ENCODE data around the gene CSRP2. TPM values are rescaled to one million over a fixed set of nuclear protein-coding genes. Genes with fewer than 3 reads are reported as not detected.

Gene CSRP2
- total RNA-seq, 1 donor from 2014 or later: 2.8 TPM

DNA sequence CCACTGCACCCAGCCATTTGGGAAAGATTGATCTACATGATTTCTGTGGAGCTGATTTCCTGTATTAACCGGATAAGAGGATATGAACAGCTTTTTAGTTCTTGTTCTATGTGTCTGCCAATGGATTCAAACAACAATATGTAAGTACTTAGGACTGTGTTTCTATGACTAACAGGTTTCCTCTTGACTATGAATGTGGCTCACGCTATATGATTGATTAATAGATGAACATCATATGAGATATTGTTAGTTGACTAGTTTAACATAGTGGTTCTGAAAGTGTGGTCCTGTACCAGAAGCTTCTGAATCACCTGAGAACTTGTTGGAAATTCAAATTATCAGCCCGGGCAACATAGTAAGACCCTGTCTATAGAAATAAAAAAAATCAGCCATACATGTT is 12.8 kb upstream of the CSRP2 start:
- no peak for DNase-seq (ENCODE audit: low read depth, low spot score)

DNA sequence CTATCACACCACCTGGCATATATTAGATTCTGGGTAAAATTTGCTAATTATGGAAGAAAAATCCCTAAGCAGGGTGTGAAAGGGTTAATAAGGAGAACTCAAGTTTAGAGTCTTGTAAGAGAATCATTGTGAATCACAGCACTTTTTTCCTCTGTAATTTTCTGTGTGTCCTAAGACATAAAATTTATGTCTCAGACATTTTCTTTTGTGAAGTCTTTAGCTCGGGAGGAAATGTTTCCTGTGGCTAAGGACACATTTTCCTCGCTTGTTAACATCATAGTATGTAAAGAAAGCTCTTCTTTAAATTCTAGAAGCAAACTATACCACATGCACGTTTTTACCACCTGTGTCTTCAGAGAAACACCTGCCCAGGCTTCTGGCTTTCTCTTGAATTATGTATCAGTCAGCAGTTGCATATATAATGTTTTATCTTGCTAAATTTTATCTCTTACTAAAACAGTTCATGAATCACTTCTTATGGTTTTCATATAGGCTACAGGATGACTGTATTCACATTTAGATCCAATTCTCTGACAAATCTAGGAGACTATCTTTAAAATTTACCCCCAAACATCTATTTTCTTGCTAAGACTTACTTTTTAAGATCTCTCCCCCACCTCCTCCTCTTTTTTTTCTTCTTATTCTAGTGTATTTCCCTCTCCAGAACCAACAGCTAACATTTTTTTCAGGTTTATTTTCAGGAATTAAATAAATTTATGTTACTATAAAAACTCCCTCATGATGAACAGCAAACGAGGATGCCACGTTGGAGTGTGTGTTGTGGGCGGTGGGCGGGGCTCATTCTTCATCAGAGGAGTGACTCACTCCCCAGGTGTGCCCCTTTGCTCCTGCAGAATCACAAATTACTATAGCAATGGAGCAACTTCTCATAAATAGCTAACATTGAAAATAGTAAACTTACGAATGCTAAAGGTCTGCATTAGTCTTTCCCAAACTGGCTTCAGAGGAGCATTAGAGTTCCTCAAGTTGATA is 11.6 kb upstream of the CSRP2 start:
- no peak for DNase-seq (ENCODE audit: low read depth, low spot score)

DNA sequence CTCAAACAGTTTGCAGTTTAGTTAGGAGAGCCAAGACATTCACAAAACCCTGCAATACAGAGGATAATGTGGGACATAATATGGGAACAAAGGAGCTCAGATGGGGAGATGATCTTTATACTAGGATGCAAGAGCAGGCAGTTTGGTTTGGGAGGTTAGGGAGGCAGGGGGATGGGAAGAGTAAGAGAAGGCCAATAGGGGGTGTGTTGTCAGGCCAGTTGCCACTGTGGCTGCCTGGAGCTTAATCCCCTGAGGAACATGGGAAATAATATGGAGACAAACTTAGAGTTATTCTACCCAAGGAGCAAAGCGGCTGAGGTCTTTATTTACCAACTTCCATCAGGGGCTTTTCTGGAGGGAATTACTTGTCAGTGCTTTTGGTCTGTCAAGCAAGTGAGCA is 10.0 kb upstream of the CSRP2 start:
- no peak for DNase-seq (ENCODE audit: low read depth, low spot score)

DNA sequence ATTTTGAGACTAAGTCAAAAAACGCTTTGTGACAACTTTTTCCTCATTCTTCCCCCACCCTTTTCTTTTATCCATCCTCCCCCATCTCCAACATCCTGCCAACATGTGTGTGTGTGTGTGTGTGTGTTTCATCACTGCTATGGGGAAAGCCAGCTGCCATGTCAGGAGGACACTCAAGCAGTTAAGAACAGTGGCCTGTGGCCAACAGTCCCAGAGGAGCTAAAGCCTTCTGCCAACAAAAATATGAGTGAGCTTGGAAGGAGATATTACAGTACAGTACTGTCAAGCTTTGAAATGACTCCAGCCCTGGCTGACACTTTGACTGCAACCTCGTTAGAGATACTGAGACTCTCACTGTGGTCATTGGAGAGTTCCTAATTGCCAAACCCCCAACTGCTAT is 5.0 kb upstream of the CSRP2 start:
- no peak for DNase-seq (ENCODE audit: low read depth, low spot score)

DNA sequence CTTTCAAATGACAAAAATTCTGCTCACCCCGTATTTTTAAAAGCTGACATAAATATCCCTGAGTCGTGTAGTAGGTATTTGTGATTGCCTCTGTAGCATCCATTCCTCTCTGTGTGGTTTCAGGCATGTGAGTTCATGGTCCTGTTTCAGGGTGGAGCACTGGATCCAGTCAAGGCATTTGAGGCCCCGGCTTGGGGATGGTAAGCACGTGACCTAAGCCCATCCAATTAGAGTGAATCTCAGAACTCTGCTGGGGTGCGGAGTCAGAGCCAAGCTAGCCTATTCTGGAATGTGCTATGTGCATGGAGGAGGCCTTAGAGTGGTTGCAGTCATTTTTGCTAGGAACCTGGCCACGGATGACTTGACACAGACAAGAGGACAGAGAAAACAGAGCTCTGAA is 4.3 kb upstream of the CSRP2 start:
- no peak for DNase-seq (ENCODE audit: low read depth, low spot score)

DNA sequence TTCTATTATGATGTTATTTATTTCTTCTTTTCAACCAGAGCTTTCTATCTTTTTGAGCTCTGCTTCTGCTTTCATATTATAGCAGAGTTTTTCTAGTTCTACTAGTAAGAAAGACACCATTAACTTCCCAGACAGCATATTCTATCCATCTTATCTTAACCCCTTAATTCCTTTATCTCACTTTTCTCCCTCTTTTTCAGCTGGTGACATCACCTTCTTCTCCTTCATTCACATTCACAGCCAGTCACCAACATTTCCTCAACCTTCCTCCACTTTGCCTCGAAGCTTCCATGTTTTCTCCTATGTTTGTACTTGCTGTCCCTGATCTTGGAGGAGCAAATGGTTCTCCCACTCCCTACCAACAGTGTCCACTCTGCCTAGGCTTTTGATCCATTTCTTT is 3.5 kb upstream of the CSRP2 start:
- no peak for DNase-seq (ENCODE audit: low read depth, low spot score)

DNA sequence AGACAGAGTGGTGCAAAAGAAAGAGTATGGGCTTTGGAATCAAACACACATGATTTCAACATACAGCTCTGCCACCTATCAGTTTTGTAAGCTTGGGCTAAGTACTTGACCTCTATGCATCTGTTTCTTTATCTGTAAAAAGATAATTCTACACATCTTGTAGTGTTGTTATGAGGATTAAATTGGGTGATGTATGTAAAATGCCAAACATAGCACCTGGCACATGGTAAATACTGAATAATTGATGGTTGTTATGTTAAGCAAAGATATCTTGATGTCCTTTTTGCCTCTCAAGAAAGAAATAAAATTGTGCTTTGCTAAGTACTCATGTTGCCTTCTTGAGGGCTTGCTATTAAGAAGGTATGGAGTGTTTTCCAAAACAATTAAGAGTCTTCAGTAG is 2.3 kb upstream of the CSRP2 start:
- no peak for DNase-seq (ENCODE audit: low read depth, low spot score)

DNA sequence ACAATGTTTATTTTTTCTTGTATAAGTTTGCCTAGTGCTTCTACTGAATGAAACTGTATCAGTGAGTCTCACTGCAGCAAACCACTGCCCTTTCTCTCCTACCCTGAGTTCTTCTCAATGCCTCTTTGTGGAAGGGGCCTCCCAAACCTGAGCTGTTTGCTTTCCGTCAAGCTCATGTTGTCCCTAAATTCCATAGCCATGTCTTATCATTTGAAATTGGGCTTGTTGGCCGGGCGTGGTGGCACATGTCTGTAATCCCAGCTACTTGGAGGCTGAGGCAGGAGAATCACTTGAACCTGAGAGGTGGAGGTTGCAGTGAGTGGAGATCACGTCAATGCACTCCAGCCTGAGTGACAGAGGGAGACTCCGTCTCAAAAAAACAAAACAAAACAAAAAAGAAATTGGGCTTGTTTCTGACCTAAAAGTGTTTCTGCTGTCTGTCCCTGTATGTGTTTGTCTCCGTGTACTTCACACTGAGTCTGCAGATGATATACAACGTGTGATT is 1.8 kb upstream of the CSRP2 start:
- no peak for DNase-seq (ENCODE audit: low read depth, low spot score)

DNA sequence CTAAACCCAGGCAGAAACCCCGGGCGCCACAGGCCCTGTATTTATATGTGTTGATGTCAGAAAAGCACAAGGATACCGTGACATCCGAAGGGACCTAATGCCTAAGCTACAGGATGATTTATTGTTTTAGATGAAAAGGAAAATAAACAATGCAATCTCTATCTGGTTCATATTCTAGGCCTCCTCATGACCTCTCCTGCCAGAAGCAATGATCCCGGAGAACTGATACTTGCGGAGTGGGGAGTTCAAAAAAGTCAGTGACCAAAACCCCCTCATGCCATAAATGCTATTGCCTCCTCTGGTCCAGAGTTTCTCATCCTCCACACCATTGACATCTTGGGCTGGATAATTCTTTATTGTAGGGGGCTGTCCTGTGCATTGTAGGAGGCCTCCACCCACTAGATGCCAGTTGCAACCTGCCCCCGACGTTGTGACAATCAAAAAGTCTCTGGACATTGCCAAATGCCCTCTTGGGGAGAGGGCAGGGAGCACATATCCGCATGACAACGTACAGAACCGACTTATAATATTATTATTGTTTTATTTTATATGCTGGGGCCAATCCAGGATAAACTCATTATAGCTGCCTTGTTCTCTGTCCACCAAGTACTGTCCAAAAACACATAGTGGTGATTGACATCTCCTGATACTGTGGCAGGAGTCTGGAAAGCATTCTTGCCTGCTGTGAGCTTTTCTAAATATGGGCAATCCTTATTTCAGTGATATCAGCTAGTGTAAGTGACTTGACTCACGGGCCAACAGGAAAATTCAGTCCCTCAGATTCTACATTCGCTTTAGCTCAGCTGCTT is 1.1 kb upstream of the CSRP2 start:
- DNase-seq (ENCODE audit: low read depth, low spot score): no peak

DNA sequence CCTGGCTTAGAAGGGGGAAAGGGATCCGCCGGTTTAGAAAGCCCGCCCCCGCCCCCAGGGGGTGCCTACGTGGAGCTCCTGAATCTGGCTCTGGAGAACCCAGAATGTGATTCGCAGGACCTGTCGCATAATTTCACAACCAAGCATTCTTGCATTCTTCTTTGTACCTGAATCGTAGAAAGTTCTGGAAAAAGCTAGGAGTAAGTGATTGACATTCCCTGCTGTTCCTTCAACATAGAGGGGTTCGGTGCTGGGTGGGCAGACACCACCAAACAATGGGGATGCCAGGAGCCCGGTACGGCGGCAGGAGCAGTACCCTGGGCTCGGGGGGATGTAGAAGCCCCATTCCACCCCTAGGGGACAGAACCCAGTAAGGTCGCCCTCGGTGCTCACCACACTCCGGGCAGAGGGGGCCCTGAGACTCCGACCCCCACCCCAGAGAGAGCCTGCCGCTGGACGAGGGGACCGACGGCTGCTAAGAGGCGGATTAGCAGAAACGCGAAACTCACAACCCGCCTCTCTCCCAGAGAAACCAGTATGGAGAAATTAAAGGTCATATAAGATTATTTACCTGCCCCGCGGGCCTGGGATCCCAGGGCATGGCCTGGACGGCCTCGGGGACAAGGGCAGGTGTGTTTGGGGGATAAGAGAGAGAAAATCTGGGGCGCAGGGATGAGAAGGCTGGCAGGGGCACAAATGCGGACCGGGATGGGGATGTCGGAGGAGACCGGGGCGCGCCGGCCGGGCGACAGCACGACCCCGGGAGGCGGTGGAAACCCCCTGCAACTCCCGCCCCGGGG is 520 bp downstream of the CSRP2 start:
- DNase-seq (ENCODE audit: low read depth, low spot score): no peak

DNA sequence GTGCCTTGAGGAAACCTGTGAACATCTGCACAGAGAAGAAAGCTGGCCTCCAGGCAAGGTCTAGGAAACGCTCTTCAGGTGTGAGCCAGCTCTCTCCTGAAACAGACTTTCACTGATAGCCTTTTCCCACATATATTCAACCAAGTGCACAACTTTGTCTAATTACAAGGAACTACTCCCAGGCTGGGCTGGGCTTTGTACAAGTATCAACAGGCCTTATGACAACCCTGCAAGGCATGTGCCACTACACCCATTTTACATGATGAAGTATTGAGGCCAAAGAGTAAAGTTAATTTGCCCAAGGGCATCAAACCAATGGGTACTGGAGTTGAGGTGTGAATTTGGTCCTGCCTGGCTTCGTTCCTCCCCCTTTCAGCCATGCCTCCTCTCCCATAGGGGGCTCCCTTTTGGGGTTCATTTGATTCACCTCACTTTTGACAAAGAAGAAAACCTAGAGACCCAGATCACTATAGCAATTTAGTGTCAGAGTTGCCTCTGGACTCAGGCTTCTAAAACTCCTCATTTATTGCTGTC is 2.1 kb downstream of the CSRP2 start:
- DNase-seq (ENCODE audit: low read depth, low spot score): no peak

DNA sequence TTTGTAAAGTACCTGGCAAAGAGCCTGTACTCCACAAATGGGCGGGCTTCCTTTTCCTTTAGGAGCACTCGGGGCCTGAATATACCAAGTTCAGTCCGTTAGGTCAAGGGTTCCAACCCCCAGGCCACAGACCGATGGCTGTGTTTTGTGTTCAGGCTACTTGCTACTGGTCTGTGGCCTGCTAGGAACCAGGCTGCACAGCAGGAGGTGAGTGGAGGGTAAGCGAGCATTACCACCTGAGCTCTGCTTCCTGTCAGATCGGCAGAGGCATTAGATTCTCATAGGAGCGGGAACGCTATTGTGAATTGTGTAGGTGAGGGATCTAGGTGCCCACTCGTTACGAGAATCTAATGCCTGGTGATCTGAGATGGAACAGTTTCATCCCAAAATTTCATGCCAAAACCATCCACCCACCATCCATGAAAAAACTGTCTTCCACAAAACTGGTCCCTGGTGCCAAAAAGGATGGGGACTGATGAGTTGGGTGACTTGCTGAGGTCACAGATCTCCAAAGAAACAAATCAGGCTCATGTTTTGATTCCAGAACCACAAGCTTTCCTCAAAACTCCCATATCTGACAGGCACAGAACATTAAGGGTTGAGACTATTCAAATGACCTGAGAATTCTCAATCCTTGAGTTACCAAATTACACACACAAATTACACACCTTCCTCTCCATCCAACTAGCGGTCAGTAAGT is 4.2 kb downstream of the CSRP2 start:
- no peak for DNase-seq (ENCODE audit: low read depth, low spot score)

DNA sequence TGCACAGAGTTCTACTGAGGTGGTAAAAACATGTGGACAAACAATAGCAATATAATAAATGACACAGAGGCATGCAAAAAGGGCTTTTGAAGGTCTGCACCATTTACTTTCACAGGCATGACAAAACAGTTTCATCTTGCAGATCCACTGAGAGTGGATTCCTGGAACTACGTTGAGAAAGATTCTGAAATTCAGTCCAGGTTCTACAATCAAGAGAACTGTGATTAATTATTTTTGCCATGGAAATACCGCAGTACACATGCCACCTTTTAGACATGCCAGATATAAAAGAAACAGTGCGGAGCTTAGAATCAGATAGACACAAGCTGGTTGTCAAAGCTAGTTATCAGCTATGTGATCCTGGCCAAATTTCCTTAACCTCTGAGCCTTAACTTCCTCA is 4.8 kb downstream of the CSRP2 start:
- no peak for DNase-seq (ENCODE audit: low read depth, low spot score)

DNA sequence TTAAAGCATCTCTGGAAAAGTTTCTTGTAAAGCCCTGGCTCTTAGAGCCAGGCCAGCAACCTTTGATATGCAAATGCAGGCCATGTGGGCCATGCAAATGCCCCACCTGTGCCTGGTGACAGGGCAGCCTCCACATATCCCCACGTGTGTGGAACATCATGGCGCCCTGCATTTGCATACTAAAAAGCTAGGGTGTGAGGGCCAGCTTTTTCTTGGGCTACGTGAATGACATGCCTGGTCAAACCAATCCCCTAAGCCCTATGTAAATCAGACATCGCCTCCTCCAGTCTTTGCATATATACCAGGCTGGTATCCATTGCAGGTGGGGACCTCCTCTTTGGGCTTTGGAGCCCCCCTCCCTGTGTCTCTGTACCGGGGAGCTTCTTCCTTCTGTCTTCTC is 6.4 kb downstream of the CSRP2 start:
- DNase-seq (ENCODE audit: low read depth, low spot score): no peak

DNA sequence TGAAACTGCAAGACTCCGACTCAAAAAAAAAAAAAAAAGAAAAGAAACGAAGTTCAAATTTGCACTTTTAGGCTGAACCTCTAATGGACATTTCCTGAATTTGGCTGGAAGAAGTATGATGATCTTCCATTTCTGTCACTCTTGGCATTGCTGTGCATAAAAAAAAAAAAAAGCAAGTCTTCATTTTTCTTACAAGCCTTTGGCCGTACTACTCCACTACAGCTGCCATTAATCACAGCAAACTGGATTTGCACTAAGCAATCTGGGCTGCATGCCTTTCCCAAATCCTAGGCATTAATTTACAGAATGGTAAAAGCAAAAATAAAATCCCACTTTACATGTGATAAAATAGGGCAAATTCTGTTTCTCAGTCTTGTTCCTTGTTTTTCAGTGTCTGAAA is 7.1 kb downstream of the CSRP2 start:
- no peak for DNase-seq (ENCODE audit: low read depth, low spot score)

DNA sequence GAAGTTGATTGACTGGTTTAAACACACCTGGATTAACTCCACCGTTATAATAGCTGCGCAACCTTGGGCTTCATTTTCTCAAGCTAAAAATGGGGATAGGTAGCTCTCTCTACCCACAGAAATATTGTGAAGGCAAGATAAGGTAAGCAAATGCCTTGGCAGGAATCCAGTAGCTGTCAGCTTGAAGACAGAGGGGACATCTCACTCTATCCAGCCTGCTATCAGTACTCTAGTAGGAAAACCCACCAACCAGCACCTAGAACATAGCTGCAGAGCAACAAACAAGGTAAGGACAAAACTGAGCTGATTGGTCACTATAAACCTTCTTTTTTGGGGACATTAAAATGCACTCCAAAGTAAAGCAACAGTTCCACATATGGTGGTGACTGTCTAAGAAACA is 7.7 kb downstream of the CSRP2 start:
- no peak for DNase-seq (ENCODE audit: low read depth, low spot score)

DNA sequence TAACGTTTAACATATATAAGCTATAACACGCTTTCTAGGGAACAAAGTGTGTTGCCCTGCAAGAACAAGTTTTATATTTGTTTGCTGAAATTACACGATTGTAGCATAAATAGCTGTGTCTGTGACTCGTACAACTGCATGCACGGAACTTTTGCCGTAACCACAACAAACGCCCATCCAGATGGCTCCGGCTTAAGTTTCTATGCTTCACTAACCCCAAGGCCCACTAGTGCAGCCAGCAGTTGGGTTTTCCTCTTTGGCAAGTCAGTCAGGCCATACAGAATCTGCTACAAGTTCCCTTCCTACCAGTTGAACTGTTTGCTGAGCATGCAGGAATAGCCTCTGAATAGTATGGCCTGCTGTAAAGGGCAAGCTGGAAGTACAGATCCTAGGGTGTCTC is 12.1 kb downstream of the CSRP2 start:
- no peak for DNase-seq (ENCODE audit: low read depth, low spot score)

DNA sequence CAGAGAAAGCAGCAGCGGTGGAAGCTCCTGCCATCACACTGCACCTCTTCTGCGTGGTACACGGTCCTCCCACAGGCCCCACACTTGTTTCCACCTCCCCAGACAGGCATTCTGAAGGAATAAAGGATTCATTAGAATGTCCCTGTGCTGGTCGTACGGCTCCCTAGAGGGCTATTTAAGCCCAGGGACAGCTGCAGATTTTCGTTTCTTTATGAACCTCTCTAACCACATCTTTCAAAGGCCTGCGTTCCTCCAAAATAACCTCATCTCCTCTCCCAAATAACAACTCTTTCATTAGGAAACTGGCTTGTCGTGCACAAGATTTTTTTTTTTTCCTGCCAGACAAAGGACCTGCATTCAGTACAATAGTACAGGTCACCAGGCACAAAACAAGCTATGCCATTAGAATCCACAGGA is 12.7 kb downstream of the CSRP2 start:
- no peak for DNase-seq (ENCODE audit: low read depth, low spot score)

DNA sequence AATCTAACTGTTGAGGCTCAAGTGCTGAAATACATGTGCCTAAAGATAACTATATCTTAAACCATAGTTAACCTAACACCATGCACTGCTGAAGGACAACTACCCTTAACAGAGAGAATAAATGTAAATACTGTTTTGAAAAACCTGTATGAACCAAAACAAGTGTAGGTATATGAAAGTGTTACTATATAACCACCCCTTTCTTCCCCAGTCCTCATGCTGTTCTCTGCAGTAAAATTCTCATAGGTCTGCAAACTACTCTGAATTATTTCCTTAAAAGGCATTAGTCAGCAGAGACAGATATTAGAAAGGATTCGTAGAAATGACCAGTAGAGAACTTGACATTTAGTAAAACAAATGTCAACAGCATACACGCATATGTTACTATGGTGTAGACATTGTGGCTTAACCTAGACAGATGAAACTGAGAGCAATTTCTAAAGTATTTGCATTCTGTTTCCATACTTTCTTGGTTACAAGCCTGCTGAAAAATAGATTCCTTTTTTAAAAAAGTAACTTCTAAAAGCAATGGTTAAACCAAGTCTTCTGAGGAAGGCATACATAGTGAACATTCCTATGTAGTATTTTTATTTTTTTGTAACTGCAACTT is 13.9 kb downstream of the CSRP2 start:
- no peak for DNase-seq (ENCODE audit: low read depth, low spot score)

DNA sequence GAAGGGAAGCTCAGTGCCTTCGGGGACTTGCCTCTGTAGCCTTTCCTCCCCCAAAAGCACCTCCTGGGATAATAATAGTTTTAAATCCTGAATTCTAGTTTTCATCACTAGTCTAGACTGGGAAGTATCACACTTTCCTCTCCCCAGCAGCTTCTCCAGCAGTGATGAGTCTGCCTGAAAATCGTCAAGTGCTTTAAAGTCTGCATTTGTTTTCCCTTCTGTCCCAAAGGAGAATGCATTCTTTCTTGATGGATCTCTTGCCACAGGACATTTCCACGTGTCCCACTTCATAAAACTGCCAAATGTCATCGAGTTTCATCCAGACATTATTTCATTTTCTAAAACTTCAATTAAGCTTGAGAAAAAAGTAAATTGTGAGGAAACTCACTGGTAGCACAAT is 15.0 kb downstream of the CSRP2 start:
- DNase-seq (ENCODE audit: low read depth, low spot score): no peak
